ENCODE data around the gene FOXP1. TPM values are rescaled to one million over a fixed set of nuclear protein-coding genes. Genes with fewer than 3 reads are reported as not detected.

FOXP1 gene
- total RNA-seq, 1 experiment from 2014 or later: 2.9 TPM

DNA sequence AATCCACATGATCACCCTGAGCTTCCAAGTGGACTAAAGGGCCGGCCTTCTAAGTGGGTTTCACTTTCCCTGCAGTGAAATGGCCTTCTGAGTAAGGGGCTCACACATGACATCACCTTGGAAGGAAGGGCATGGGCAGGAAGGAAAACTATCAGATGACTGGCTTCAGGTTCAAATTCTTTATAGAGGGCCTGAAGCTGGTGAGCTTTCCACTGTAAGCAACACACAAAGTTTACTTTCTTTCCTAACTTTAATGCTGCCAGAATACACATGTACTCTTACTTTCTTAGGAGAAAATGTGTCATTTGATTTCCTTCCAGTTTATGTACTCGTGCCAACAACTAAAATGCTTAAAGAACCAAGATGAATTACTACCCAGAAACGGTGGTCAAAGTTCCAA, 475.6 kb downstream of the FOXP1 start:
- CTCF ChIA-PET: no interaction called here

DNA sequence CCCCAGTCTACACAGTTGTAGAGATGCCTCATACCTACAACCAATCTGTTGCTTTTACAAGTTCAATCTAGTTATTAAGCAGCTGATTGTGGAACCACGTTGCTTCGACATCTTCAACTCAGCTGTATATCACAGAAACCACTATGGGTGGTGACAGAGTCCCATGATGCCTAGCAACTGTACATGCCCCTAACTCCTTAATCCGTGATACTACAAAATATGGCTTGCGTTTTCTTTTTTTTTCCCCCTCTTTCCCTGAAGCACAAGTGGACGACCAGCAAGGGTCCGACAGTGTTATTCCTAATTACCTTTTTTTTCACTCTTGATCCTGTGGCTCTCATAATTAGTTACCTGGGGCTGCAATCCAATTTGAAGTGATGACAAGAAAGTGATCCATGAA, 478.6 kb downstream of the FOXP1 start:
- BruUV-seq (replicated peaks): no TSS peak
- ATAC-seq: no peak
- Histone ChIP-seq H3K36me3 (ENCODE audit: control insufficient read depth, insufficient read depth, low read length) (no peaks in the 10 kb centered on the region), H3K27ac (ENCODE audit: low read length) (no peak overlapping the region), H3K4me3 (ENCODE audit: low read depth in 2 of 2, low read length in 2 of 2) (no peak overlapping the region), H3K27me3 (ENCODE audit: control insufficient read depth, insufficient read depth, low read length) (no peaks in the 10 kb centered on the region), H3K9me3 (ENCODE audit: control insufficient read depth, insufficient read depth, low read depth, low read length) (no peaks in the 10 kb centered on the region), H3K4me1 (ENCODE audit: control insufficient read depth, insufficient read depth, low read length) (no peaks in the 10 kb centered on the region)
- no peak for DNase-seq (ENCODE audit: low read depth, low spot score)
- intact Hi-C loops (cut with micrococcal nuclease; ENCODE audit: unreplicated experiment) (no loop called here), in situ Hi-C loops (cut with HindIII; ENCODE audit: low pct_unique_long_range_greater_than_20kb, low sequenced_read_pairs) (no loop called here)
- TF ChIP-seq TCF7L2 (IDR thresholded peaks at IDR 0.05; ENCODE audit: low read depth, low read length): no peak
- CTCF ChIA-PET: no interaction called here
- POLR2A ChIA-PET: no interaction called here

More for the DNA sequence above, 475.6 kb downstream of the FOXP1 start:
- DNase-seq (ENCODE audit: low read depth, low spot score) (no peak), ATAC-seq (no peak)
- BruUV-seq (replicated peaks): no TSS peak
- intact Hi-C loops (cut with micrococcal nuclease; ENCODE audit: unreplicated experiment) (no loop called here), in situ Hi-C loops (cut with HindIII; ENCODE audit: low pct_unique_long_range_greater_than_20kb, low sequenced_read_pairs) (no loop called here)
- no peaks in the 10 kb centered on the region for H3K4me1 ChIP-seq (ENCODE audit: control insufficient read depth, insufficient read depth, low read length)
- POLR2A ChIA-PET: no interaction called here
- TF ChIP-seq SIN3A (IDR thresholded peaks at IDR 0.05; ENCODE audit: borderline replicate concordance, insufficient read depth, low read depth, low read length) (no peak), POLR2AphosphoS5 (IDR thresholded peaks at IDR 0.05; ENCODE audit: low read depth, low read length) (no peak), TCF7L2 (IDR thresholded peaks at IDR 0.05; ENCODE audit: low read depth, low read length) (no peak)
- TF ChIP-seq, protein P1, sequence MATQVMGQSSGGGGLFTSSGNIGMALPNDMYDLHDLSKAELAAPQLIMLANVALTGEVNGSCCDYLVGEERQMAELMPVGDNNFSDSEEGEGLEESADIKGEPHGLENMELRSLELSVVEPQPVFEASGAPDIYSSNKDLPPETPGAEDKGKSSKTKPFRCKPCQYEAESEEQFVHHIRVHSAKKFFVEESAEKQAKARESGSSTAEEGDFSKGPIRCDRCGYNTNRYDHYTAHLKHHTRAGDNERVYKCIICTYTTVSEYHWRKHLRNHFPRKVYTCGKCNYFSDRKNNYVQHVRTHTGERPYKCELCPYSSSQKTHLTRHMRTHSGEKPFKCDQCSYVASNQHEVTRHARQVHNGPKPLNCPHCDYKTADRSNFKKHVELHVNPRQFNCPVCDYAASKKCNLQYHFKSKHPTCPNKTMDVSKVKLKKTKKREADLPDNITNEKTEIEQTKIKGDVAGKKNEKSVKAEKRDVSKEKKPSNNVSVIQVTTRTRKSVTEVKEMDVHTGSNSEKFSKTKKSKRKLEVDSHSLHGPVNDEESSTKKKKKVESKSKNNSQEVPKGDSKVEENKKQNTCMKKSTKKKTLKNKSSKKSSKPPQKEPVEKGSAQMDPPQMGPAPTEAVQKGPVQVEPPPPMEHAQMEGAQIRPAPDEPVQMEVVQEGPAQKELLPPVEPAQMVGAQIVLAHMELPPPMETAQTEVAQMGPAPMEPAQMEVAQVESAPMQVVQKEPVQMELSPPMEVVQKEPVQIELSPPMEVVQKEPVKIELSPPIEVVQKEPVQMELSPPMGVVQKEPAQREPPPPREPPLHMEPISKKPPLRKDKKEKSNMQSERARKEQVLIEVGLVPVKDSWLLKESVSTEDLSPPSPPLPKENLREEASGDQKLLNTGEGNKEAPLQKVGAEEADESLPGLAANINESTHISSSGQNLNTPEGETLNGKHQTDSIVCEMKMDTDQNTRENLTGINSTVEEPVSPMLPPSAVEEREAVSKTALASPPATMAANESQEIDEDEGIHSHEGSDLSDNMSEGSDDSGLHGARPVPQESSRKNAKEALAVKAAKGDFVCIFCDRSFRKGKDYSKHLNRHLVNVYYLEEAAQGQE (IDR thresholded peaks at IDR 0.05; ENCODE audit: insufficient read depth in 1 of 2, low read depth in 2 of 2, low read length in 1 of 2): no peak
- TF ChIP-seq, protein P2, sequence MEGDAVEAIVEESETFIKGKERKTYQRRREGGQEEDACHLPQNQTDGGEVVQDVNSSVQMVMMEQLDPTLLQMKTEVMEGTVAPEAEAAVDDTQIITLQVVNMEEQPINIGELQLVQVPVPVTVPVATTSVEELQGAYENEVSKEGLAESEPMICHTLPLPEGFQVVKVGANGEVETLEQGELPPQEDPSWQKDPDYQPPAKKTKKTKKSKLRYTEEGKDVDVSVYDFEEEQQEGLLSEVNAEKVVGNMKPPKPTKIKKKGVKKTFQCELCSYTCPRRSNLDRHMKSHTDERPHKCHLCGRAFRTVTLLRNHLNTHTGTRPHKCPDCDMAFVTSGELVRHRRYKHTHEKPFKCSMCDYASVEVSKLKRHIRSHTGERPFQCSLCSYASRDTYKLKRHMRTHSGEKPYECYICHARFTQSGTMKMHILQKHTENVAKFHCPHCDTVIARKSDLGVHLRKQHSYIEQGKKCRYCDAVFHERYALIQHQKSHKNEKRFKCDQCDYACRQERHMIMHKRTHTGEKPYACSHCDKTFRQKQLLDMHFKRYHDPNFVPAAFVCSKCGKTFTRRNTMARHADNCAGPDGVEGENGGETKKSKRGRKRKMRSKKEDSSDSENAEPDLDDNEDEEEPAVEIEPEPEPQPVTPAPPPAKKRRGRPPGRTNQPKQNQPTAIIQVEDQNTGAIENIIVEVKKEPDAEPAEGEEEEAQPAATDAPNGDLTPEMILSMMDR (IDR thresholded peaks at IDR 0.05): no peak
- H3K27ac ChIP-seq (ENCODE audit: low read length): no peak overlapping the region
- no peaks in the 10 kb centered on the region for H3K9me3 ChIP-seq (ENCODE audit: control insufficient read depth, insufficient read depth, low read depth, low read length)
- no peak overlapping the region for H3K4me3 ChIP-seq (ENCODE audit: low read depth in 2 of 2, low read length in 2 of 2)
- no peaks in the 10 kb centered on the region for H3K36me3 ChIP-seq (ENCODE audit: control insufficient read depth, insufficient read depth, low read length)
- no peaks in the 10 kb centered on the region for H3K27me3 ChIP-seq (ENCODE audit: control insufficient read depth, insufficient read depth, low read length)

DNA sequence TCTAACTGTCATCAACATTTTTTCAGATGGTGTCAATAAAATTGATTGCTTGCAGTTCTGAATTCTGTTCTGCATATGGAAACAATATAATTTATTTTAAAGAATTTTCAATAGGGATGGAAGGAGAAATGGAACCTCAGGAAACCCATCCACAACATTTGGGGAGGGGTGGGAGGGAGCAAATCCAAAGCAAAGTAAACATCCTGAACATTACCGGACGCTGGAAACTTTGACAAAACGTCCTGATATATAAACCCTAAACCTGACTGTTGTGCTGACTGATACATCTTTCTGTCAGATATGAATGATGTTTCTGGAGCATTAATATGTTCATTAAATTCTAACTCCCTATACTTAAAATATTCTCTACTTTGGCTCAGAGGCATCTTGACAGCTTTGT, 479.0 kb downstream of the FOXP1 start:
- H3K4me1 ChIP-seq (ENCODE audit: control insufficient read depth, insufficient read depth, low read length): no peaks in the 10 kb centered on the region
- no peak overlapping the region for H3K27ac ChIP-seq (ENCODE audit: low read length)
- H3K36me3 ChIP-seq (ENCODE audit: control insufficient read depth, insufficient read depth, low read length): no peaks in the 10 kb centered on the region
- ATAC-seq (no peak), DNase-seq (ENCODE audit: low read depth, low spot score) (no peak)
- intact Hi-C loops (cut with micrococcal nuclease; ENCODE audit: unreplicated experiment) (no loop called here), in situ Hi-C loops (cut with HindIII; ENCODE audit: low pct_unique_long_range_greater_than_20kb, low sequenced_read_pairs) (no loop called here)
- BruUV-seq (replicated peaks): no TSS peak
- no peaks in the 10 kb centered on the region for H3K9me3 ChIP-seq (ENCODE audit: control insufficient read depth, insufficient read depth, low read depth, low read length)
- POLR2A ChIA-PET: no interaction called here
- no peaks in the 10 kb centered on the region for H3K27me3 ChIP-seq (ENCODE audit: control insufficient read depth, insufficient read depth, low read length)
- TF ChIP-seq TCF7L2 (IDR thresholded peaks at IDR 0.05; ENCODE audit: low read depth, low read length) (no peak), SIN3A (IDR thresholded peaks at IDR 0.05; ENCODE audit: borderline replicate concordance, insufficient read depth, low read depth, low read length) (no peak), POLR2AphosphoS5 (IDR thresholded peaks at IDR 0.05; ENCODE audit: low read depth, low read length) (no peak)
- TF ChIP-seq, protein P2 (IDR thresholded peaks at IDR 0.05): no peak
- TF ChIP-seq, protein P1 (IDR thresholded peaks at IDR 0.05; ENCODE audit: insufficient read depth in 1 of 2, low read depth in 2 of 2, low read length in 1 of 2): no peak
- H3K4me3 ChIP-seq (ENCODE audit: low read depth in 2 of 2, low read length in 2 of 2): no peak overlapping the region
- CTCF ChIA-PET: no interaction called here

Measured in Panc1 (cell line).